NCI-H146 (cell line): ENCODE results near the gene SYNM.
A peak's percentile ranks its signal among the peaks of the same experiment; 100 is the strongest.

ENCODE experiments used
- DNase-seq: peaks from one replicate; lab custom pipeline; 2025; lab: John Stamatoyannopoulos, UW

The SYNM gene

GRCh38 chr15:99142562-99142961, 37.7 kb downstream of the SYNM start:
- peak; percentile 37 for DNase-seq

GRCh38 chr15:99143242-99143641, 38.4 kb downstream of the SYNM start:
- DNase-seq = peak; percentile 81

- peak; percentile 65 for DNase-seq
Measured at GRCh38 chr15:99143655-99144610, 39.1 kb downstream of the SYNM start.

- DNase-seq = no peak
Measured at GRCh38 chr15:99145005-99145404, 40.1 kb downstream of the SYNM start.

GRCh38 chr15:99145778-99146177, 40.9 kb downstream of the SYNM start:
- no peak for DNase-seq

GRCh38 chr15:99146661-99147060, 41.8 kb downstream of the SYNM start:
- no peak for DNase-seq

- peak; percentile 68 for DNase-seq
Measured at GRCh38 chr15:99148851-99149276, 44.0 kb downstream of the SYNM start.

- DNase-seq = no peak
Measured at GRCh38 chr15:99149366-99149765, 44.5 kb downstream of the SYNM start.

GRCh38 chr15:99151156-99151555, 46.3 kb downstream of the SYNM start:
- DNase-seq = no peak

- no peak for DNase-seq
Measured at GRCh38 chr15:99153026-99153535, 48.2 kb downstream of the SYNM start.

- no peak for DNase-seq
Measured at GRCh38 chr15:99154271-99154670, 49.4 kb downstream of the SYNM start.

- DNase-seq = no peak
Measured at GRCh38 chr15:99155961-99156443, 51.1 kb downstream of the SYNM start.

GRCh38 chr15:99157456-99157855, 52.6 kb downstream of the SYNM start:
- DNase-seq = no peak

GRCh38 chr15:99158626-99159412, 53.9 kb downstream of the SYNM start:
- DNase-seq = no peak

GRCh38 chr15:99163271-99164062, 58.6 kb downstream of the SYNM start:
- DNase-seq = no peak

- DNase-seq = no peak
Measured at GRCh38 chr15:99164119-99164518, 59.2 kb downstream of the SYNM start.

- no peak for DNase-seq
Measured at GRCh38 chr15:99165020-99165790, 60.3 kb downstream of the SYNM start.

- no peak for DNase-seq
Measured at GRCh38 chr15:99165956-99166689, 61.2 kb downstream of the SYNM start.

GRCh38 chr15:99167201-99167600, 62.3 kb downstream of the SYNM start:
- no peak for DNase-seq

GRCh38 chr15:99167640-99168039, 62.8 kb downstream of the SYNM start:
- DNase-seq = no peak
